ENCODE results near the gene MOAP1.
"Not testable (repeated sequence)": the region's sequence is repeated elsewhere in the genome, so short reads cannot be mapped to it uniquely, and the experiment has no call there.

MOAP1 gene

DNA sequence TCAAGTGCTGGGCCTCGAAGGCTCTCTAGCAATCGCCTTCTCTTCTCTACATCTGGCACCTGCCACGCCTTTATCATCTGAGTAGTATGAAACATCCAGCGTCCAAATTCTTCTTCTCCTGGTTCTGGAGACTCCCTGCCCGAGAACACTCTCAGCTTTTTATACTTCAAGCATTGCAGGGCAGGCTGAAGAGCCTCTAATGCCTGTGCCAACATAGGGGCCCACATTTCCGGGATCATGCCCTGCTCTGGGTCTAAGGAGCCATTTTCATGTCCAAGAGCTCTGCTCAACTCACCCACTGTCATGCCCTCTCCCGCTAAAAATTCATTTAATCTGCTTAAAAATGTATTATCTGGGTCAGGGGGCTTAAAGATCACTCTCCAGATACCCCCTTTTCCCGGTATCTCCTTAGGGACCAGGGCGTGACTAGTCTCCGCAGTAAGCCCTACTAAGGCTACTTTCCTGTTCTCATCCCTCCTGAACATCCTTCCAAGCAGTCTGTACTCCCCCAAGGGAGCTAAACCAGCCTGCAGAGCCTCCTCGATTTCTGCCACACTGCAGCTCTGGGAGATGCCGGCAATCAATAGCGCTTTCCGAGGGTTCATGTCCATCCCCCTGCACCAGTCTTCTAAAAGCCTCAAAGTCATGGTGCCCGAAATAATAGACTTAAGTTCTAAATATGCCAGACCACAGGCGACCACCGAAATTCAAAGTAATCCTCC lies 940 bp downstream of the MOAP1 start:
- no peak for DNase-seq

DNA sequence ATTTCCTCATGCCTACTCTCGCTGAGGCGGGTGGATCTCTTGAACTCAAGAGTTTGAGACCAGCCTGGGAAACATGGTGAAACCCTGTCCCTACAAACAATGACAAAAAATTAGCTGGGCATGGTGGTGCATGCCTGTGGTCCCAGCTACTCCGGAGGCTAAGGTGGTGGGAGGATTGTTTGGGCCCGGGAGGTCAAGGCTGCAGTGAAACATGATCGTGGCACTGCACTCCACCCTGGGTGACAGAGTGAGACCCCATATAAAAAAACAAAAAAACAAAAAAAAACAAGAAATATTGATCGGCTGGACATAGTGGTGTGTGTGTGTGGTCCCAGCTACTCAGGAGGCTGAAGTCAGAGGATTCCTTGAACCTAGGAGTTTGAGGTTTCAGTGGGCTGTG lies 9.2 kb downstream of the MOAP1 start:
- no peak for DNase-seq

DNA sequence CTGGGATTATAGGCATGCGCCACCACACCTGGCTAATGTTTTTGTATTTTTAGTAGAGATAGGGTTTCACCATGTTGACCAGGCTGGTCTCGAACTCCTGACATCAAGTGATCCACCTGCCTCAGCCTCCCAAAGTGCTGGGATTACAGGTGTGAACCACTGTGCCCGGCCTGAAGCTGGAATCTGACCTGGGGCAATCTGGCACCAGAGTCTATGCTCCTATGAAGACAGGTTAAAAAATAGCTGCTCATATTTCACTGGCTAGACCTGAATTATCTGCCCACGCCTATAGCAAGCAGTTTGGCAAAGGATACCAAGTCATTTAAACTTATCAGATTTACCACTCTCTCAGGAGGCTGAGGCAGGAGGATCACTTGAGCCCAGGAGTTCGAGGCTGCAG lies 10.0 kb downstream of the MOAP1 start:
- not testable (repeated sequence) for DNase-seq

DNA sequence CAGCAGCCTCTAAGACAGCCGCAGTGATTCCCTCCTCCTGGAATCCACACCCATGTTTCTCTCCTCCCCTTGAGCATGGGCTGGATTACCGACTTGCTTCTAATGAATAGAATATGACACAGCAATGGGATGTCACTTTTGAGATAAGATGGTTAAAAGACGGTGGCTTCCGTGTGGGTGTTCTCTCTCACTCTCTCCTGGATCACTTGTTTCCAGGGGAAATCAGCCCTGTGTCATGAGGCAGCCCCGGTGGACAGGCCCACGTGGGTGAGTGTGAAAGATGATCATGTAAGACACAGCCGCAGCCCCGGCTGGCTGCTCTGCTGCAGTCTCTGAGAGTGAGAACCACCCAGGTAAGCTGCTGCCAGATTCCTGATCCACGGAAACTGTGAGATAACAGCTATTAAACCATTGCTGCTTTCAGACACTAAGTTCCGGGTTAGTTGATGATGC lies 10.7 kb downstream of the MOAP1 start:
- DNase-seq = no peak

DNA sequence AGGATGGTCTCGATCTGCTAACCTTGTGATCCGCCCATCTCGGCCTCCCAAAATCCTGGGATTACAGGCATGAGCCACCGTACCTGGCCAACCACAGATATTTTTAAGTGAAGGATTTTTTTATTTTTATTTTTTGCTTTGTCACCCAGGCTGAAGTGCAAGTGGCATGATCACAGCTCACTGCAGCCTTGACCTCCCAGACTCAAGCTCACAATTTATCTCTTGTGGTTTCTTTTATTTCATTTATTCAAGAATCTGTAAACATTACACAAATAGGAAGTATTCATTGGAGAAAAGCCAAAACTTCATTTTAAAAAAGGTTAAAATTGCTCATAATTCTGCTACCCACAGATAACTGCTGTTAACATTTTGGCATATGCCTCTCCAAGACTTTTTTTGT lies 13.3 kb downstream of the MOAP1 start:
- DNase-seq = no peak

DNA sequence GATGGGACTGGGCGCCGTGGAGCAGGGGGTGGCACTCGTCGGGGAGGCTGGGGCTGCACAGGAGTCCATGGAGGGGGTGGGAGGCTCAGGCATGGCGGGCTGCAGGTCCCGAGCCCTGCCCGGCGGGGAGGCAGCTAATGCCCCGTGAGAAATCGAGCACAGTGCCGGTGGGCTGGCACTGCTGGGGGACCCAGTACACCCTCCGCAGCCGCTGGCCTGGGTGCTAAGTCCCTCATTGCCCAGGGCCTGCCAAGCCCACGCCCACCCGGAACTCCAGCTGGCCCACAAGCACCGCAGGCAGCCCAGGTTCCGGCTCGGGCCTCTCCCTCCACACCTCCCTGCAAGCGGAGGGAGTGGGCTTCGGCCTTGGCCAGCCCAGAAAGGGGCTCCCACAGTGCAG lies 14.6 kb downstream of the MOAP1 start:
- DNase-seq = not testable (repeated sequence)

DNA sequence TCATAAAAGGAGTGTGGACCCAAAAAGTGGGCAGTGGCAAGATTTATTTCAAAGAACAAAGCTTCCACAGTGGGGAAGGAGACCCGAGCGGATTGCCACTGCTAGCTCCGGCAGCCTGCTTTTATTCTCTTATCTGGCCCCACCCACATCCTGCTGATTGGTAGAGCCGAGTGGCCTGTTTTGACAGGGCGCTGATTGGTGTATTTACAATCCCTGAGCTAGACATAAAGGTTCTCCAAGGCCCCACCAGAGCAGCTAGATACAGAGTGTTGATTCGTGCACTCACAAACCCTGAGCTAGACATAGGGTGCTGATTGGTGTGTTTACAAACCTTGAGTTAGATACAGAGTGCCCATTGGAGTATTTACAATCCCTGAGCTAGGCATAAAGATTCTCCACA lies 15.1 kb downstream of the MOAP1 start:
- DNase-seq = not testable (repeated sequence)

DNA sequence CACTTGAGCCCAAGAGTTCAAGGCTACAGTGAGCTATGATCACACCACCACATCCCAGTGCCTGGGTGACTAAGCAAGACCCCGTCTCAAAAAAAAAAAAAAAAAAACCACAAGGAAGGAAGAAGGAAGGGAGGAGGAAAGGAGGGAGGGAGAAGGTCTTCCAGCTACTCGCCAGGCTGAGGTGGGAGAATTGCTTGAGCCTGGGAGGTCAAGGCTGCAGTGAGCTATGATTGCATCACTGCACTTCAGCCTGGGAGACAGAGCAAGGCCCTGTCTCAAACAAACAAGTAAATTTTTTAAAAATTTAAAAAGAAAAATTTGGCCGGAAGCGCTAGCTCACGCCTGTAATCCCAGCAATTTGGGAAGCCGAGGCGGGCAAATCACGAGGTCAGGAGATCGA lies 16.1 kb downstream of the MOAP1 start:
- not testable (repeated sequence) for DNase-seq

DNA sequence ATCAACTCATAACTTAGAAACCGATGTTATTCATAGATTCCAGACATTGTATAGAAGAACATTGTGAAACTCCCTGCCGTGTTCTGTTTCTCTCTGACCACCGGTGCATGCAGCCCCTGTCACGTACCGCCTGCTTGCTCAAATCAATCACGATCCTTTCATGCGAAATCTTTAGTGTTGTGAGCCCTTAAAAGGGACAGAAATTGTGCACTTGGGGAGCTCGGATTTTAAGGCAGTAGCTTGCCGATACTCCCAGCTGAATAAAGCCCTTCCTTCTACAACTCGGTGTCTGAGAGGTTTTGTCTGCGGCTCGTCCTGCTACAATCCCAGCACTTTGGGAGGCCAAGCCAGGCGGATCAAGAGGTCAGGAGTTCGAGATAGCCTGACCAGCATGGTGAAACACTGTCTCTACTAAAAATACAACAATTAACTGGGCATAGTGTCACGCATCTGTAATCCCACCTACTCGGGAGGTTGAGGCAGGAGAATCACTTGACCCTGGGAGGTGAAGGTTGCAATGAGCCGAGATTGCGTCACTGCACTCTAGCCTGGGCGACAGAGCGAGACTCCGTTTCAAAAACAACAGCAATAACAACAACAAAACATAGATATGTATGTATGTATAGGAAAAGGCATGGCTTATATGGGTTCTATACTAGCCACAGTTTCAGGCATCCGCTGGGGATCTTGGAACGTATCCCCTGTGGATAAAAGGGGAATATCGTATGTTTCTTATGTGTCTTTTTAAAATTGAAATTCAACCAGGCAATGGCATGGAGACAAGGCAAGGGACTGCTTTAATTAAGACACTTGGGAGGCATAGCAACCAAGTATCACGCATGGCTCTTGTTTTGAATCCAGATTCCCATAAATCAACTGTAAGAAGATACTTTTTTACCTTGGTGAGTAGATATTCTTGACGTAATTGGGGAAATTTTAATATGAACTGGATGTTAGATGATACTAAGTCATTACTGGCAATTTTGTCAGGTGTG lies 19.1 kb downstream of the MOAP1 start:
- not testable (repeated sequence) for DNase-seq

DNA sequence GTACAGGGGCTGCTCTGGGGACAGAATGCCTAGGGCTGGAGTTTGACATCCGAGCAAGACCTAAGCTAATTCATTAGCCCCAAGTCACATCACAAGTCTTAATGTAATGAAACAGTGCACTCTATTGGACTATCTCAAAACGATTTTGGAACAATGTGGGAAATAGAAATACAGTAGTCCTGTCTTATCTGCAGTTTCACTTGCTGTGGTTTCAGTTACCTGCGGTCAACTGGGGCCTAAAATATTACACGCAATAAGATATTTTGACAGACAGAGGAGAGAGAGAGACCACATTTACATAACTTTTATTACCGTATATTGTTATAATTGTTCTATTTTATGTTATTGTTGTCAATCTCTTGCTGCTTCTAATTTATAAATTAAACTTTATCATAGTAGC lies 21.1 kb downstream of the MOAP1 start:
- DNase-seq = no peak

DNA sequence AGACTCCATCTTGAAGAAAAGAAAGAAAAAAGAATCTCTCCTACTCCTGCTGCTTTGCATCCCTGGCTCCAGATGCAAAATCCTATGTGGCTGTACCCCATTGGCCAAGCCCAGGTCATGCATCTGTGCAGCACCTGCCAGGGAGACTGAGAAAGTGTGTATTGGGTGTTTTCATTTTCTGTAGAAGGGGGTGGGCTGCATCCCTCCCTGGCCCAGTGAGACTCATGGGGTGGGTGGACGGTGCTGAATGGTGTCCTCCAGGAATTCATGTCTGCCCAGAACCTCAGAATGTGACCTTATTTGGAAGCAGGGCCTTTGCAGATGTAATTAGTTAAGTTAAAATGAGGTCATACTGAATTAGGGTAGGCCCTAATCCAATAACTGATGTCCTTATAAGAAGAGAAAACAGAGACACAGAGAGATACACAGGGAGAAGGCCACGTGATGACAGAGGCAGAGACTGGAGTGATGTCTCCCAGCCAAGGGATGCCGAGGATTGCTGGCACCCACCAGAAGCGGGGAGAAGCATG lies 23.2 kb downstream of the MOAP1 start:
- DNase-seq = no peak

DNA sequence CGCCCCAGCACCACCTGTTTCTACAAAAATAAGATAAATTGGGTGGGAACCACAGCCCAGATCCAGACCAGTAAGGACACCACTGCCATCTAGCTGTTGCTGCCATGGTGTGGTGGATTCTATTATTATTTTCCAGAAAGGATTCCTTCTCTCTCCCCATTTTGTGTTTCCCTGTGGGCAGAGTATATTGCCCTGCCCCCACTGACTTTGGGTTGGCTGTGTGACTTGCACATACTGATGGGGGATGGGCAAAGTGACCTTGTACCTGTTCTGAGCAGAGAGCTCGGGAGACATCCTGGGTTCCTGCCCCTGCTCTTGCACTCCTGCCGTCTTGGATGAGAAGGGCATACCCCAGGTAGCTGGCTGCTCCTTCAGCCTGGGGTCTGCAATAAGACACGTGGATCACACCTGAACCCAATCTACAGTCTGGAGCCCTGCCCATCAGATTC lies 24.3 kb downstream of the MOAP1 start:
- no peak for DNase-seq

DNA sequence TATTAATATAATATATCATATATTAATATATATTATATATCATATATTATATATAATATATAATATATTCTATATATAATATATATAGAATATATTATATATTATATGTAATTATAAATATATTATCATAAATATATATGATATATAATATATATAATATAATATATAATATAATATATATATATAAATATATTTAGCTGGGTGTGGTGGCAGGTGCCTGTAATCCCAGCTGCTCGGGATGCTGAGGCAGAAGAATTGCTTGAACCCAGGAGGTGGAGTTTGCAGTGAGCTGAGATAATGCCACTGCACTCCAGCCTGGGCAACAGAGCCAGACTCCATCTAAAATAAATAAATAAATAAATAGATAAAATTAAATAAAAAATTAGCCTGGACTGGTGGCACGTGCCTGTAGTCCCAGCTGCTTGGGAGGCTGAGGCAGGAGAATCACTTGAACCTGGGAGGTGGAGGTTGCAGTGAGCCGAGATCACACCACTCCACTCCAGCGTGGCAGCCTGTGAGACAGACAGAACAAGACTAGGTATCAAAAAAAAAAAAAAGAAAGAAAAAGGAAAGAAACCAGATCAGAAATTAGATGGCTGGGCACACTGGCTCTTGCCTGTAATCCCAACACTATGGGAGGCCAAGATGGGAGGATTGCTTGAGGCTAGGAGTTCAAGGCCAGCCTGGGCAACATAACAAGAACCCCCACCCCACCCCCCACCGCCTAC lies 24.9 kb downstream of the MOAP1 start:
- DNase-seq = not testable (repeated sequence)

DNA sequence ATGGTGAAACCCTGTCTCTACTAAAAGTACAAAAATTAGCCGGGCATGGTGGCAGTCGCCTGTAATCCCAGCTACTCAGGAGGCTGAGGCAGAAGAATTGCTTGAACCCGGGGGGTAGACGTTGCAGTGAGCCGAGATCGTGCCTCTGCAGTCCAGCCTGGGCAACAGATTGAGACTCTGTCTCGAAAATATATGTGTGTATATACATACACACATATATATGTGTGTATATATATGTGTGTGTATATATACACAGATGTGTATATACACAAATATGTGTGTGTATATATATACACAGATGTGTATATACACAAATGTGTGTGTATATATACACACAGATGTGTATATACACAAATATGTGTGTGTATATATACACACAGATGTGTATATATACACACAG lies 26.3 kb downstream of the MOAP1 start:
- DNase-seq = not testable (repeated sequence)

DNA sequence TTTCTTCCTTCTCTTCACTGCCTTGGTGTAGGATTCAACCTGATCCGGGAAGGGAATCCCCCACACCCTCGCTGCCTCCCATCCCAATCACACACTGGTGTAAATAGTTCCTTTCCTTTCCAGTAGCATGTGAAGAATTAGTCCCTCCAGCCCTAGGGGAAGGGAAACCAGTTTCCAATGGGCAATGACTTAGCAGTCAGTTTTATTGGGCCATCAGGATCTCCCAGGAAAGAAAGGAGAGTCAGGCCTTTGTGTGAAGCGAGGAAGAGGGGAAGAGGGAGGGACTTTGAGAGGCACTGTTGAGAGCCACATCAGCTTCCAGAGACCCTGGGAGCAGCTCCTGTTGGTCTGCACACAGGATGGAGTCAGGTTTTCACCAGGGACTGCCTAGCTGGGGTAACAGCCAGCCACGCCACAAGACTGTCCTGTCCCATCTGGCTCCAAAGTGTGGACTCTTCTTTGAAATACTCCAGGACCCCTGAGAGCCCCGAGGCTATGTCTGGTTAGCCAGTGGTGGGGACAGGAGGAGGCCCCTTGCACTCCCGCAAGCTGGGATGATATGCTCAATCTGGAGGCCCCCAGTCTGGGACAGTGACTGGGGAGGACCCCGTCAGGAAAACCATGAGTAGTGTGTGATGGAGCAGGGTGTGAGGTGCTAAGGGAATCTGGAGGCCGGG lies 27.9 kb downstream of the MOAP1 start:
- no peak for DNase-seq

DNA sequence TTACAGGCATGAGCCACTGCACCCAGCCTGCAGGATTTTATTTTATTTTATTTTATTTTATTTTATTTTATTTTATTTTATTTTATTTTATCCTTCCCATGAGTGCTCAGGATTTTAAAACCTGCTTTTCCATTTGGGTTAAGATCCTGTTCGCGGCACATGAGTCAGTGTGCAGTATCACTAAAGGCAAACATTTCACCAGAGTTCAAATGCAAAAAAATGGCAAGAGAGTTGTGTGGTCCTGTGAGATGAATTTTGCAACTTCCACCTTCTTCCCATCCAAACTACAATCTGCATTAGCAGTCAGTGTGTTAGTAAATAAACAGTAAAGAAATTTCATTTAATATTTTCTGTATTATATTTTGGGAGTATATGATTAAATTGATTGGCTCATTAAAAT lies 29.0 kb downstream of the MOAP1 start:
- DNase-seq = no peak

DNA sequence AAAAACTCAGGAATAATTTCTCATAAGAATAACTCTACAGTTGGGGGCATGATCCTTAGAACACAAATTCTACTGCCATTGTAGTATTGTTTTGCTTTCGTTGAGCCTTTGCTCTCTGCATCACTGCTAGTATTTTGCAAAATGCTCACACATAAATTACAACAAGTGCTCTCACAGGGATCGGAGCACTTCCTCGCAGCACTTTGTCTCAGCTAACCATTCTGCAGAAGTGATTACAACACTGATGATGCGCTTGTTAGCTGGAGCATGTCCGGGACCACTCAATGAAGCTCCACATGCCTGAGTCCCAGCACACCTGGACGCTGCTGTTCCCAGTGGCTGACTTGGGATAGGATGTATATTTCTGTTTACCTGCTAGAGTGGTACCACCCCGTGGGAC lies 31.6 kb downstream of the MOAP1 start:
- DNase-seq = no peak

DNA sequence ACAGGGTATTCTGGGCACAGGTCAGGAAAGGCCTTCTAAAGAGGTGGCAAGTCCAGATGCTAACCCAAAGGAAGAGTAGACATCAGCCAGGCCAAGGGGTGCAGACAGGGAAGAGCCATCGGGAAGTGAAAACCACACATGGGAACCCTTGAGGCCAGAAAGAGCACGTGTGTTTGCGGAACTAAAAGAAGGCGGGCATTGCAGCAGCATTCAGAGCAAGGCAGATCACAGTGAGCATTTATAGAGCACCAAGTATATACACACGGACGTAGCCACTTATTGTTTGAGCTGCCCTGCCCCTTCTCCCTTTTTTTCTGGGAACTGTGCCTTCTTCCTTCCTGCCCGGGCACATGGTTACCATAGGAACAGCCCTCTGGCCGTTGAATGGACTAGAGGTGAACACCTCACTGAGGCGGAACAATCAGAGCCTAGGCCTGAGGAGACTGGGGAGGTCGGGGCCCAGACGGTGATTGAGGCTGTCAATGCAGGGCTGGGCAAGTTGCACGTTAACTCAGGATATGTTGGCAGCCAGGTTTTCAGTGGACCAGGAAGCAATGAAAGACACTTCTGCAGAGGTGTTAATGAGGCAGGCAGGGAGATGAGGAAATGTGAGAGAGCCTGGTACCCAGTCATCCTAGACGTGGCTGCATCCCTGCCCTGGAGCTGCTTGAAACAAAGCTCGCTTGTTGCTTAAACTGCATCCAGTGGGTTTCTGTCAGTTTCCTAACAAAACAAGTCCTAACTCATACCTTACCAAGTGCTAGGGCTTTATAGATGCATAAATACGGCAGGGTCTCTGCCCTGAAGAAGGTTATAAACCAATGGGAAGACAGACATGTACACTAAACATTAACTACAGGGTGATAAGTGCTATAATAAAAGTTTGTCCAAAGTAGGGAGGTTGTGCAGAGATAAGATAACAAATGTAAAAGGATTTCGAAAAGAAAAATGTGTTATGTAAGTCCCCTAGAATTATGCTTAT lies 34.2 kb downstream of the MOAP1 start:
- no peak for DNase-seq

DNA sequence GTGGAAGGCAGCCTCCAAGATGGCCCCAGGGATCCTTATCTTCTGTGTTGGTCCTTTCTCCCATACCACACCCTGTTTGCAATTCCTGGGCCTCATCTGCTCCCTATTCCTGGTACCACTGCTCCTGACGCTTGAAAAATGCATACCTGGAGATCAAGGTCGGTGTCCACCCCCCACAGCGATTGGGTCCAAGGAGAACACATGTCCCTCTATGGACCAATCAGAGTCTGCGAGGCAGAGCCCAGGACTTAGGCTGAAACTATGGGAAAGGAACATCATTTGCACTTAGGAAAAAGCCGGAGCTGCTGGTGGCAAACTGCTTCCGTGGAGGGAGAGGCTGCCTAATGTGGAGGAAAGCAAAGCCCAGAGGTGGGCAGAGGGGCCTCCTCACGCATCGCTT lies 35.7 kb downstream of the MOAP1 start:
- DNase-seq = no peak

DNA sequence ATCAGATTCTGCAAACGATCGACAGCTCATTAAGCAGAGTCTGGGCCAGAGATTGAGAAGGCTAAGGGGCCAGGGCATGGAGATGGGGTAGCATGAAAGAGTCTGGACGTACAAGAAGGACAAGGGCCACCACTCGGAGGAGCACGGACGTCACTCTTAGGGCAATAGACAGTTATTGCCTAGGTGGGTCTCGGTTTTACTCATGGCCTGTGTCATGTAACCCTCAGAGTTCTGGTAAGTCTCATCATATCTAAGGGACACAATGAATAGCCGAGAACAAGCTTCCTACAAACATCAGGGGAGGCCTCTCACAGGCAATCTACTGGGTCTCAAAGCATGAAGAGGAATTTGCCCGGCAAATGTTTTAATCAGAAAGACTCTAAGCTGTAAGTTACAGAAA lies 38.6 kb downstream of the MOAP1 start:
- DNase-seq = no peak
